AG04449 (cell line): ENCODE measurements around the gene CCNK.

Experiments
- CTCF ChIA-PET: fragments of 350-600 bp; formaldehyde crosslinking; extraction: SDS; loops from one replicate; lab custom pipeline; 2021; ENCODE audit warnings: antibody characterized with exemption; lab: Yijun Ruan, JAX
- POLR2A ChIA-PET: fragments of 400-600, 350-600 bp; formaldehyde crosslinking; extraction: SDS; loops from one replicate; lab custom pipeline; 2020; ENCODE audit warnings: antibody characterized with exemption, inconsistent platforms; lab: Yijun Ruan, JAX
- DNase-seq: peaks from one replicate; pipeline ENCODE4 v3.0.0-alpha.2; 2010; ENCODE audit warnings: low read depth, low spot score
- H3K4me3 ChIP-seq: 2 replicates; pipeline ENCODE4 v1.5.1; 2011; ENCODE audit warnings: low read depth, mild to moderate bottlenecking, control low read depth, low read length
- TF ChIP-seq, protein P1 (sequence below): IDR thresholded peaks from one replicate; pipeline ENCODE4 v1.5.1; 2011; ENCODE audit warnings: mild to moderate bottlenecking, moderate library complexity, low read length, control low read depth, inconsistent platforms; ENCODE audit not compliant: insufficient read depth; ENCODE audit errors: missing control alignments

Gene CCNK

DNA sequence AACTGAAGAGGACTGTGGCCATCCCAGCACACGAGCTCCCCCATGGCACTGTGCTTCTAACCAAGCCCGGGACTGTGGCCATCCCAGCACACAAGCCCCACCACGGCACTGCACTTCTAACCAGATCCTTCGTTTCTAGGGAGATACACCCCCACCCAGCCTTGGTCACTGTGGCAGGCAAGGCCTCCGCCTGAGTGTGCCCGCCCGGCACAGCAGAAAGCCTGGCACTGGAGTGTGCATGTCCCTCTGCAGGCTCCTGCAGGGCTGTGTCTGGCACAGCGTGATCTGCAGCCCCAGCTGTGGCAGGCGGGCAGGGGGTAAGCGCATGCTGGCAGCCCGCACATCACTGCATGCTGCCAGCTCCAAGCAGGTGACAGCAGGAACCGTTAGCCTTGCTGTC is 73.0 kb downstream of the CCNK start:
- ChIA-PET POLR2A (no interaction called here), CTCF (interaction anchor here (1.1 kb wide), 1 partner anchor 9 kb away, joined by 4 read pairs; no protein-coding TSS in a partner anchor)
- no peak for DNase-seq
- TF ChIP-seq, protein P1, sequence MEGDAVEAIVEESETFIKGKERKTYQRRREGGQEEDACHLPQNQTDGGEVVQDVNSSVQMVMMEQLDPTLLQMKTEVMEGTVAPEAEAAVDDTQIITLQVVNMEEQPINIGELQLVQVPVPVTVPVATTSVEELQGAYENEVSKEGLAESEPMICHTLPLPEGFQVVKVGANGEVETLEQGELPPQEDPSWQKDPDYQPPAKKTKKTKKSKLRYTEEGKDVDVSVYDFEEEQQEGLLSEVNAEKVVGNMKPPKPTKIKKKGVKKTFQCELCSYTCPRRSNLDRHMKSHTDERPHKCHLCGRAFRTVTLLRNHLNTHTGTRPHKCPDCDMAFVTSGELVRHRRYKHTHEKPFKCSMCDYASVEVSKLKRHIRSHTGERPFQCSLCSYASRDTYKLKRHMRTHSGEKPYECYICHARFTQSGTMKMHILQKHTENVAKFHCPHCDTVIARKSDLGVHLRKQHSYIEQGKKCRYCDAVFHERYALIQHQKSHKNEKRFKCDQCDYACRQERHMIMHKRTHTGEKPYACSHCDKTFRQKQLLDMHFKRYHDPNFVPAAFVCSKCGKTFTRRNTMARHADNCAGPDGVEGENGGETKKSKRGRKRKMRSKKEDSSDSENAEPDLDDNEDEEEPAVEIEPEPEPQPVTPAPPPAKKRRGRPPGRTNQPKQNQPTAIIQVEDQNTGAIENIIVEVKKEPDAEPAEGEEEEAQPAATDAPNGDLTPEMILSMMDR: no peak
- no peak overlapping the region for H3K4me3 ChIP-seq

DNA sequence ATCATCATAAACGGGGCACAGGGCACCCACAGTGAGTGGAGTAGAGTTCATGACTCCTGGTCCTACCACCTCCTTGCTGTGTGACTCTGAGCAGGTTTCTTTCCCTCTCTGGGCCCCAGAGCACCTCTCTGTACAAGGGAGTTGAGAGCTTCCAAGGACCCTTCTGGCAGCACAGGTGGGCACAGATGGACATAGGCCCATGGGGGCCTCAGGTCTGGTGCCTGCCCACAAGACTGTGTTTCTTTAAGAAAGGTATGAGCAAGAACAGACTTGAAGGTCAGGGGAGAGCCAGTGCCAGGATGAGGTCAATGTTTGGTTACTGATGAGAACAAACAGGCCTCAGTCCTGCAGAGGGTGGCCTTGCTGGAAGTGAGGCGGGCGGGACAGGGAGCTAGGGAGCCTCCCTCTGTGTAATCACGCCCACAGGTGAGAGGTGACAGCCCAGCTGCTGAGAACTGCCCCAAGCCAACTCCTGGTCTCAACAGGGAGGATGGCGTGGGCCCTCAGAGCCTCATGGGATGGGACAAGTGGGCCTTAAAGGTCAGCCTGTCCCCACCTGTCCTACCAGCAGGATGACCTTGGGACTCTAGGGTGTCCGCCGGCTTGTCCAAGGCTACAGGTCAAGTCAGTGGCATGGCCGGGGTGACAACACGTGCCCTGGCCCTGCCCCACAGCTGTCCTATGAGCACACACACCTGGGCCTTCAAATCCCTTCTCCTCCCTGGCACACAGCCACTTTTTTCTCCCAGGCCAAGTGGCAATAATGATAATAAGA is 73.7 kb downstream of the CCNK start:
- ChIA-PET CTCF (no interaction called here), POLR2A (no interaction called here)
- no peak overlapping the region for H3K4me3 ChIP-seq

DNA sequence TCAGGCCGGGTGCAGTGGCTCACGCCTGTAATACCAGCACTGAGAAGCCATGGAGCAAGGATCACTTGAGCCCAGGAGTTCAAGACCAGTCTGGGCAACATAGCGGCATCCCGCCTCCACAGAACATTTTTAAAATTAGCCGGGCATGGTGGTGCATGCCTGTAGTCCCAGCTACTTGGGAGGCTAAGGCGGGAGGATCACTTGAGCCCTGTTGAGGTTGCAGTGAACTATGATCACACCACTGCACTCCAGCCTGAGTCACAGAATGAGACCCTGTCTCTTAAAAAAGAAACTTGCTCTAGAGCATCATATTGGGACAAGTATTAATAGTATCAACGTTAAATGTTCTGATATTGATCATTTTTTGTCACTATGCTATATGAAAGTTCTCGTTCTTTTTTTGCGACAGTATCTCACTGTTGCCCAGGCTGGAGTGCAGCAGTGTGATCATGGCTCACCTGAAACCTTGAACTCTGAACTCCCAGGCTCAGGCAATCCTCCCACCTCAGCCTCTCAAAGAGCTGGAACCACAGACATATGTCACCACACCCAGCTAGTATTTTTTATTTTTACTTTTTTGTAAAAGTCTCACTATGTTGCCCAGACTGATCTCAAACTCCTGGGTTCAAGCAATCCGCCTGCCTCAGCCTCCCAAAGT is 75.1 kb downstream of the CCNK start:
- no peak for DNase-seq
- no peak overlapping the region for H3K4me3 ChIP-seq
- ChIA-PET CTCF (interaction anchor here (1.0 to 1.2 kb wide), 2 partner anchors 12 to 14 kb away, joined by 3 read pairs; no protein-coding TSS in a partner anchor), POLR2A (no interaction called here)
- TF ChIP-seq, protein P1: no peak

More for the DNA sequence above, 73.7 kb downstream of the CCNK start:
- DNase-seq: no peak
- TF ChIP-seq, protein P1: no peak

DNA sequence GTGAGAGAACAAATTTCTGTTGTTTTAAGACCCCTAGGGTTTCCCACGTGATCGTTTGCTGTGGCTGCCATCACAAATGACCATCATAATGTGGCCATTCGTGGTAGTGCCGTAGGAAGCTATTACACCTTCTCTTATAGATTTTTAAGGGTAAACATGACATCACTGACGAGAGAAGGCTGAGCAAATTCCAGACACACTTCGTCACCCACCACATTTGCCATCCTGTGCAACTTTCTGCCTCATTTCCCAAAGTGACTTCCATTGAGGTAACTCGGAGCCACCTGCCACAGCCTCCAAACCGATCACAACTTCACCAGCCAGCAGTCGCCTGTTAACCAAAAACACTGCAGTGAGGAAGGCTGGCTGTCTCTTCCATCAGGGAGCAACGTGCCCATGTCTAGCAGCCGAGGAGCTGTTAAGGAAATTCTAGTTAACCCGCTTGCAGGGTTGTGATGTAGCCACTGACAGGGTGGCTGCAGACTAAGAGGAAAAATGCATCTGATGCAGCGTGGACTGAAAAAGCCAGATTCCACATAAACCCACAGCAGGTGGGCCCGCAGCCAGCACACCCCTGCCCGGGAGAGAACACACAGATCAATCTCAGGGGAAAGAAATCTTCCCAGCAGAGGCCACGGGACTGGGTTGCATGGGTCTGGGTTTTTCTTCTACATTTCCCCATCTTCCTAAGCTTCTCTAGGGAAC is 78.2 kb downstream of the CCNK start:
- ChIA-PET CTCF (interaction anchor here (0.9 kb wide), 1 partner anchor 16 kb away, joined by 4 read pairs; no protein-coding TSS in a partner anchor), POLR2A (no interaction called here)
- DNase-seq: no peak
- TF ChIP-seq, protein P1: no peak
- no peak overlapping the region for H3K4me3 ChIP-seq

DNA sequence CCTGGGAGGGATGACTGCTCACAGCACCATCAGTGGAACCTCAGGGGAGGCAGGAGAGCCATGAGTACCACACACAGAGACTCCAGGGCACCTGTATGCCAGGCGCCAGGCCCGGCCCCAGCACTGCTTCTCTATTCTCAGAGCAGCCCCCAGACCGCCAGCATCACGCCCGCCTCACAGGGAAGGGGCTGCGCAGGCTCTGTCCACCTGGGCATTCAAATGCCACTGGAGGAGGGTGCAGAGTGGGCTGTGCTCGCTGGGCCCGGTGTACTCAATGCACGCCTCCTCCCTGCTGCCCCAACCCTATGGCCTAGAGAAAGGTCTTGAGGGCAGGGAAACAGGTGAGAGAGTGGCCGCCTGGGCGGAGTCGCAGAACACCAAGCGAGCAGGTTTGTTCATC is 79.2 kb downstream of the CCNK start:
- H3K4me3 ChIP-seq: no peak overlapping the region
- ChIA-PET CTCF (no interaction called here), POLR2A (no interaction called here)
- TF ChIP-seq, protein P1: no peak
- DNase-seq: no peak
